T-cell (primary cell): Measurements from ENCODE around the gene H6PD. TPM values are rescaled to one million over a fixed set of nuclear protein-coding genes. Genes with fewer than 3 reads are reported as not detected.

Experiments used
- ATAC-seq, 4 experiments: fragments of 200-7000 bp in 3 of 4; fragments of 150-1000 bp in 1 of 4; cut with Tn5 transposase; replicated peaks in 1 of 4; 1 replicate in 3 of 4; 2 replicates in 1 of 4; pipeline ENCODE4 v1.10.0; 2021; ENCODE audit warnings: moderate library complexity in 3 of 4, mild to moderate bottlenecking in 2 of 4, moderate number of reproducible peaks in 1 of 4
- CTCF ChIA-PET, 2 donors: fragments of 300-600 bp; sonication (Branson Sonifier 250); formaldehyde crosslinking; loops; one replicate each; lab custom pipeline; 2022; ENCODE audit warnings: antibody characterized with exemption in 2 of 2; lab: Charles Lee
- POLR2A ChIA-PET, 2 donors: fragments of 300-600 bp; sonication (Branson Sonifier 250); formaldehyde crosslinking; loops; one replicate each; lab custom pipeline; 2022; ENCODE audit warnings: antibody characterized with exemption in 2 of 2; lab: Charles Lee
- DNase-seq, 35 experiments: peaks; one replicate each; pipeline versions ENCODE4 v3.0.0 to v3.0.0-alpha.2; 2013 to 2023
- H3K27ac ChIP-seq: one replicate; pipeline ENCODE4 v1.5.1; 2013; ENCODE audit warnings: low read length
- H3K27me3 ChIP-seq, 2 experiments: replicated peaks in 1 of 2; 1 replicate in 1 of 2; 2 replicates in 1 of 2; pipeline versions ENCODE4 v1.6.1 to v1.7.0; 2013; ENCODE audit warnings: low read length in 1 of 2, mixed read lengths in 1 of 2; ENCODE audit not compliant: control insufficient read depth in 2 of 2, insufficient read depth in 2 of 2; ENCODE audit errors: extremely low read depth in 1 of 2
- H3K36me3 ChIP-seq, 2 donors: 1 replicate in 1 of 2; 2 replicates in 1 of 2; pipeline versions ENCODE4 v1.6.1 to v1.7.0; 2013; ENCODE audit warnings: low read length in 1 of 2; ENCODE audit not compliant: control insufficient read depth in 2 of 2, insufficient read depth in 1 of 2; ENCODE audit errors: extremely low read depth in 1 of 2
- H3K4me1 ChIP-seq, 2 experiments: 1 replicate in 1 of 2; 2 replicates in 1 of 2; pipeline versions ENCODE4 v1.6.1 to v1.7.0; 2013; ENCODE audit warnings: low read length in 2 of 2, mixed read lengths in 1 of 2; ENCODE audit not compliant: insufficient read depth in 2 of 2, control insufficient read depth in 1 of 2; ENCODE audit errors: extremely low read depth in 1 of 2
- H3K4me3 ChIP-seq, 2 donors: 1 replicate in 1 of 2; 2 replicates in 1 of 2; pipeline versions ENCODE4 v1.5.1 to v1.7.0; 2013; ENCODE audit warnings: mild to moderate bottlenecking in 2 of 2, low read length in 1 of 2, moderate library complexity in 1 of 2; ENCODE audit not compliant: control insufficient read depth in 1 of 2; ENCODE audit errors: extremely low read depth in 1 of 2
- H3K9me3 ChIP-seq: 2 replicates; pipeline ENCODE4 v1.7.0; 2013
- H3K27ac Mint-ChIP-seq, 2 donors: one replicate each; pipeline ENCODE4 v1.8.0; 2020 to 2021; ENCODE audit warnings: mild to moderate bottlenecking in 2 of 2, mixed read lengths in 2 of 2
- H3K27me3 Mint-ChIP-seq, 2 donors: one replicate each; pipeline ENCODE4 v1.8.0; 2021 to 2022; ENCODE audit warnings: mixed read lengths in 2 of 2
- H3K36me3 Mint-ChIP-seq: one replicate; pipeline ENCODE4 v1.8.0; 2021; ENCODE audit warnings: mixed read lengths
- H3K4me1 Mint-ChIP-seq, 3 donors: one replicate each; pipeline ENCODE4 v1.8.0; 2020 to 2022; ENCODE audit warnings: mixed read lengths in 3 of 3, mild to moderate bottlenecking in 1 of 3
- H3K4me3 Mint-ChIP-seq, 3 donors: one replicate each; pipeline ENCODE4 v1.8.0; 2020 to 2022; ENCODE audit warnings: mild to moderate bottlenecking in 3 of 3, mixed read lengths in 3 of 3, moderate library complexity in 3 of 3
- H3K9me3 Mint-ChIP-seq, 3 donors: one replicate each; pipeline ENCODE4 v1.8.0; 2020 to 2022; ENCODE audit warnings: mixed read lengths in 3 of 3
- WGBS: methylation state at CpG from one replicate; pipeline ENCODE4 v1.1.5; 2013; ENCODE audit warnings: missing lambda C conversion rate; ENCODE audit not compliant: insufficient coverage; 5-methylcytosine and 5-hydroxymethylcytosine counted together
- total RNA-seq, 35 experiments: library from RNA in 6 of 35; stranded (reverse) in 6 of 35; fragments of 120-200 nt in 1 of 35; gene quantifications; one replicate each; pipeline versions ENCODE4 v1.2.1 to v1.2.4 and lab custom pipeline; 2013 to 2026

H6PD gene
- total RNA-seq, 5 donors from 2014 or later (not counting 1 experiment from before 2014, with no cell fraction given): 17.6 to 26.5 (median 23.9) TPM

- ChIA-PET POLR2A (no interaction called here), CTCF (no interaction called here)
- H3K4me1 ChIP-seq: peaks cover 0 to 6% of the 10 kb centered on the region in 2 experiments
- H3K4me3 ChIP-seq: no peak overlapping the region
- peaks cover 2 to 45% of the 10 kb centered on the region in 2 experiments for H3K27me3 ChIP-seq
- Mint-ChIP-seq H3K36me3 (no peaks in the 10 kb centered on the region), H3K27me3 (peaks cover 22 to 27% of the 10 kb centered on the region in 2 donors), H3K9me3 (no peaks in the 10 kb centered on the region), H3K4me1 (peaks cover 6 to 8% (median 7%) of the 10 kb centered on the region in 3 donors), H3K4me3 (no peak overlapping the region), H3K27ac (no peak overlapping the region)
- no peak for DNase-seq
- 31% methylated on average over 6 of the region's 9 CpGs for whole genome bisulfite sequencing
- ATAC-seq: no peak
- H3K36me3 ChIP-seq: no peaks in the 10 kb centered on the region
- H3K27ac ChIP-seq: no peak overlapping the region
- no peaks in the 10 kb centered on the region for H3K9me3 ChIP-seq
Measured at GRCh38 chr1:9192578-9193232, 41.9 kb upstream of the H6PD start.

DNA sequence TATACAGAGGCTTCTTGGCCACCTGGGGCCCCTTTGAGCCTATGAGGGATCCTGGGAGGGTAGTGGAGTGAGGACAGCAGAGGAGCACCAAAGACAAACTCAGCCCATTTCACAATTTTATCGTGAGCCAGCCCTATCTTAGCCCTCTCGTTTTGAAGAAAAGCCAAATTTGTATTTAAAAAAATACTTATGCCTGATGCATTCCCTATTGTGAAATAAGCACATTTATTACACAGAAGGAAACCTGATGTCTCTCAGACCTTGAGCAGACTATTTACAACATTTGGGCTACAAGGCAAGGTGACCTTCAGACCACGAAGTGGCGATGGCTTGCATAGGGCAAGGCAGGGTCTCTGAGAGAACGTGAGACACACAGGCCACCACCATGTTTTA is 41.3 kb upstream of the H6PD start:
- H3K36me3 Mint-ChIP-seq: no peaks in the 10 kb centered on the region
- 95% methylated on average over 2 of the region's 5 CpGs for whole genome bisulfite sequencing
- no peak overlapping the region for H3K27ac Mint-ChIP-seq
- peaks cover 6 to 8% (median 7%) of the 10 kb centered on the region in 3 donors for H3K4me1 Mint-ChIP-seq
- H3K27me3 Mint-ChIP-seq: peaks cover 25 to 33% of the 10 kb centered on the region in 2 donors
- no peak overlapping the region for H3K4me3 ChIP-seq
- H3K4me3 Mint-ChIP-seq: no peak overlapping the region
- POLR2A ChIA-PET: no interaction called here
- ATAC-seq: no peak
- CTCF ChIA-PET: interaction anchor here in 1 of 2 donors (0.6 kb wide), 1 partner anchor 27 kb away, joined by 11 read pairs; no protein-coding TSS in a partner anchor
- peaks cover 0 to 6% of the 10 kb centered on the region in 2 experiments for H3K4me1 ChIP-seq
- no peak overlapping the region for H3K27ac ChIP-seq
- no peak for DNase-seq
- no peaks in the 10 kb centered on the region for H3K9me3 ChIP-seq
- H3K36me3 ChIP-seq: no peaks in the 10 kb centered on the region
- H3K27me3 ChIP-seq: peaks cover 2 to 51% of the 10 kb centered on the region in 2 experiments
- H3K9me3 Mint-ChIP-seq: no peaks in the 10 kb centered on the region

DNA sequence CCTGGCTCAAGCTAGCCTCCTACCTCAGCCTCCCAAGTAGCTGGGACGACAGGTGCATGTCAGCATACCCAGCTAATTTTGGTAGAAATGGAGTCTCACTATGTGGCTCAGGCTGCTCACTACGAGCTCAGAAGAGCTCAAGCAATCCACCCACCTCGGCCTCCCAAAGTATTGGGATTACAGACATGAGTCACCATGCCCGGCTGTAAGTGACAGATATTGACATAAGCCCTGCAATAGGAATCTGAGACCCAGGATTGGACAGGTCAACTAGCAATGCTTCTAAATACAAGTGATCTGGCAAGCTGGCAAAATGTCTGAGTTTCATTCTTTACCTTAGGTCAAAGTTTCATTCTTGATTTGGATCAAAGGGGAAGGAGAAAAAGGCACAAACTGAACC is 40.5 kb upstream of the H6PD start:
- Histone ChIP-seq H3K27me3 (peaks cover 2 to 56% of the 10 kb centered on the region in 2 experiments), H3K4me3 (no peak overlapping the region), H3K9me3 (no peaks in the 10 kb centered on the region), H3K27ac (no peak overlapping the region), H3K4me1 (peaks cover 0 to 6% of the 10 kb centered on the region in 2 experiments), H3K36me3 (no peaks in the 10 kb centered on the region)
- DNase-seq (no peak), ATAC-seq (no peak)
- CTCF ChIA-PET: no interaction called here
- Mint-ChIP-seq H3K27ac (no peak overlapping the region), H3K9me3 (no peaks in the 10 kb centered on the region), H3K4me3 (no peak overlapping the region), H3K27me3 (peaks cover 29 to 38% of the 10 kb centered on the region in 2 donors), H3K4me1 (peaks cover 7 to 9% (median 8%) of the 10 kb centered on the region in 3 donors), H3K36me3 (no peaks in the 10 kb centered on the region)
- POLR2A ChIA-PET: no interaction called here
- WGBS: 76% methylated on average over 4 of the region's 4 CpGs

DNA sequence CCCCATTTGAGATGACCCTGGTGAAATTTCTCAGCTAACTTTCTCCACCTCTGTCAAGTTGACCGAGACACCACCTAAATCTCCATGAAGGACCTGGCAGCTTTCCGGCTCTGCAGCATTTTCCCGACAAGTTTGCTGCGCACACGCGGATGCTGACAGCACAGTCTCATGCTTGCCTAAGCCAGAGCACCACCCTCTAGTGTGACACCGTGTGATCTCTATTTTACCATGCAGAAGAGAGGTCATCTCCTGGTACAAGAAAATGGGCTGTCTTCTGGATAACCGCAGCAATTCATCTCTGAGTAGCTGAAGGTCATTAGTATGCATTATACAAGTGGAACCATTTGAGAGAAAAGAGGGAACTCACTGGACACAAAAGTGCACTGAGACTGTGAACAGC is 38.9 kb upstream of the H6PD start:
- Histone ChIP-seq H3K4me3 (no peak overlapping the region), H3K4me1 (peaks cover 0 to 7% of the 10 kb centered on the region in 2 experiments), H3K27me3 (peaks cover 4 to 68% of the 10 kb centered on the region in 2 experiments), H3K9me3 (no peaks in the 10 kb centered on the region), H3K36me3 (no peaks in the 10 kb centered on the region), H3K27ac (no peak overlapping the region)
- Mint-ChIP-seq H3K27ac (no peak overlapping the region), H3K36me3 (no peaks in the 10 kb centered on the region), H3K4me3 (no peak overlapping the region), H3K27me3 (peaks cover 33 to 50% of the 10 kb centered on the region in 2 donors), H3K4me1 (peaks cover 7 to 9% (median 8%) of the 10 kb centered on the region in 3 donors), H3K9me3 (no peaks in the 10 kb centered on the region)
- no peak for DNase-seq
- WGBS: 87% methylated on average over 8 of the region's 8 CpGs
- ChIA-PET CTCF (interaction anchor here in 1 of 2 donors (0.7 to 0.9 kb wide), 2 partner anchors 81 to 88 kb away, joined by 3 to 5 read pairs; no protein-coding TSS in a partner anchor), POLR2A (interaction anchor here in 1 of 2 donors (0.6 kb wide), 1 partner anchor 94 kb away, joined by 3 read pairs; no protein-coding TSS in a partner anchor)
- ATAC-seq: no peak

DNA sequence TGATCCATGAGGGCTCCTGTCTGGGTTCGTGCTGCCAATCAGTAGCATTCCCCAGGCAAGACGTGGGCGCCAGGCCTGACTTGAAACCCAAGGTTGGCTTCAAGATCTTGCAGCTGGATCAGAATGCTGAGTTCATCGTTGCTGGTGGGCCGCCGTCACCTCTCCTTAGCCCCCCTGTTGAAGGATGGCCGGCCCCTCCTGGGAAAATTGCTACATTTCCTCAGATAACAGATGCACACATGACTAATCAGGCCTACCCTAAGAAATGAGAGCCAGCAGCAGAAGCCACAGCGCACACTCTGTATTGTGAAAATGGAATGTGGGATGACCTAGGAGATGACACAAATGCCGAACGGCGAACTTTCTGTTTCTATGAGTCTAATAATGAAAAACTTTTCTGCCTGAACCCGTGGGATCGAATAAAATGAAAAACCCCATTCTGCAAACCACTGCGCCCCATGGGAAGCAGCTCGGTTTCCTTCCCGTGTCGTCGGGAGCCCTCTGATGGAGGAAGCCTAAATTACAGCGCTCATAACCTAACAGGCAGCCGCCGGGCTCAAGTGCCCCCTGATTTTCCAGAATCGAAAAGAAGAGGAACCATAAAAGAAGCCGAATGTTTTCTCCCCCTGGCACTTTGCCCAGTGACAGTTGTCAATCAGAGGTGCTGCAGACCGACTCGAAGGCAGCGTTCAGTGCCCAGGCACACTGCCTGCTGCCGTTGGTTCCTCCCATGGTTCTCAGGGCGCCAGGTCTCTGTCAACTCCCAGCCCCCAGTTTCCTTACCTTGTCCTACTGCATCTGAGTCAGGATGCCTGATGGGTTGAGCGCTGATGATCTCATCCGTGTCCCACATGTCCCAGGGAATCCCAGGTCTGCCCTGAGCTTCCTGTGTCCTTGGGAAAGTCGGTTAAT is 38.2 kb upstream of the H6PD start:
- Mint-ChIP-seq H3K4me3 (no peak overlapping the region), H3K4me1 (peaks cover 13 to 15% (median 13%) of the 10 kb centered on the region in 3 donors), H3K27me3 (peaks cover 33 to 52% of the 10 kb centered on the region in 2 donors), H3K27ac (no peak overlapping the region), H3K9me3 (no peaks in the 10 kb centered on the region), H3K36me3 (no peaks in the 10 kb centered on the region)
- Histone ChIP-seq H3K27me3 (peaks cover 4 to 68% of the 10 kb centered on the region in 2 experiments), H3K9me3 (no peaks in the 10 kb centered on the region), H3K4me3 (no peak overlapping the region), H3K36me3 (no peaks in the 10 kb centered on the region), H3K4me1 (peaks cover 0 to 14% of the 10 kb centered on the region in 2 experiments), H3K27ac (no peak overlapping the region)
- ChIA-PET POLR2A (interaction anchor here in 1 of 2 donors (0.6 kb wide), 1 partner anchor 93 kb away, joined by 3 read pairs; no protein-coding TSS in a partner anchor), CTCF (interaction anchor here in 1 of 2 donors (0.9 to 1.5 kb wide), 3 partner anchors 82 to 337 kb away, joined by 3 to 4 read pairs (median 3); no protein-coding TSS in a partner anchor)
- 31% methylated on average over 24 of the region's 31 CpGs for WGBS
- DNase-seq (peak in 32 of 35 experiments; percentile 10 to 70 (median 38)), ATAC-seq (peak; percentile 48 to 69 (median 64))
